Stimulated activated CD4-positive, alpha-beta T cell treated with anti-CD3 and anti-CD28 coated beads, Interleukin-2, amount 100 ng/mL, for 4 hours (primary cell): ENCODE results near the gene TMEM218.

Experiments
- DNase-seq: peaks from one replicate; pipeline ENCODE4 v3.0.0-alpha.2; 2020; ENCODE audit warnings: low read depth

TMEM218 gene

DNA sequence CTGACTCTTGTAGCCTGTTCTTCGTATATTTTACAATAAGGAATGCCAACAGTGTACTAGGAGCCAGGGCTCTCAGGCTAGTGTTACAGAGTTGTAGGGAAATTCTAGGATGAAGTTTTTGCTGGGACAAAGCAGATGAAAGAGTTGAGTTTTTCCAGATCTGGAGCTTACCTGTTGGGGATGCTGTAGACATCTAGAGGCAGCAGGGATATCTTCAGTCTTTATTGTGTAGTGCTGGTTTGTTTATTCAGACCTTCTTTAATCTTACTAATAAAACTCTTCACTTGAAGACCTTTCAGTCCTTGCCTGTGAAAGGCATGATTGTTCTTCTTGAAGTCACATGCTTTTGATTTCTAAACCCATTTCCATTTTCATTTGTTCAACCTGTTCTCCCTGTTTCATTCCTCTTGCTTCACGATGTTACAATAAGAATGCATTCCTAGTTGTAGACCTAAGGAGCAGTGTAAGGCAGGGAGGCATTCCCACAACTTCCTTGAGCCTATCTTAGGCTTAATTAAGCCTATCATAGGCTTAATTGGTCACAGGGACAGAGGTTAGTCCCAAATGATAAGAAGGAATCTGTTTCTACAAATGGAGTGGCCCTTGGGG lies 56.2 kb downstream of the TMEM218 start:
- no peak for DNase-seq

DNA sequence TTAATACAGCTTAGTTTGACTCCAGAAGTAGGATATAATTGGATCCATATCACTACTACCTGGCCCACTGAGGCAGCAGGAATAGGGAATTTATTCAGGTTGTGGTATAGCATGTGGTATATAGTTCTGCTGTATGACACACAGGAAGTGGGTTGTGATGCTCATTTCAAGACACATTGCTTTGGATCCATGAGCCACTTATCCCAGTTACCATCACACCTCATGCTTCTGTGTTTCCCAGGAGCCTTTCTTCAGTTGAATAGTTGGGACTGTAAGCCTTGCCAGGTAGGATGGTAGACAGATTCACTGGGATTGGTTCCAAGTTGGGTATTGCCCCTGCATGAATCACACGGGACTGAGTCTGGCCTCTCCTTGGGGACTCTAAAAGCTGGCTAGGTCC lies 58.3 kb downstream of the TMEM218 start:
- no peak for DNase-seq

DNA sequence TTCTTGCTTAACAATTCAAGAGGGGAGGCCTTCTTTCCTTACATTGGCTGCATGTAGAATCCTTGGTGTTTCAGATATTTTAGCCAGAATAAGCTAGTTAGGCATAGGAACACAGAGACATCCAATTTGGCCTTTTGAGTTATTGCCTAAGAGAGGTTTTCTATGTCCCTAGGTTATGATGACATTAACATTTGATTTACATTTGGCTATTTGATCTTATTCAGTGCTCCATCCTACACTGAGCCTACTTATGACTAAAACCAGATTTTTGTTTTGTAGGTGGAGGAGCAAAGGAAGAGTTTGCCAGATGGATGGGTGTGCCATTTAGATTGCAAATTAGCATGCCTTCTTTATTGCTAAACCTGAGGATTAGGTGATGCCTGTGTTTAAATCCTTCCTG lies 59.4 kb downstream of the TMEM218 start:
- no peak for DNase-seq

DNA sequence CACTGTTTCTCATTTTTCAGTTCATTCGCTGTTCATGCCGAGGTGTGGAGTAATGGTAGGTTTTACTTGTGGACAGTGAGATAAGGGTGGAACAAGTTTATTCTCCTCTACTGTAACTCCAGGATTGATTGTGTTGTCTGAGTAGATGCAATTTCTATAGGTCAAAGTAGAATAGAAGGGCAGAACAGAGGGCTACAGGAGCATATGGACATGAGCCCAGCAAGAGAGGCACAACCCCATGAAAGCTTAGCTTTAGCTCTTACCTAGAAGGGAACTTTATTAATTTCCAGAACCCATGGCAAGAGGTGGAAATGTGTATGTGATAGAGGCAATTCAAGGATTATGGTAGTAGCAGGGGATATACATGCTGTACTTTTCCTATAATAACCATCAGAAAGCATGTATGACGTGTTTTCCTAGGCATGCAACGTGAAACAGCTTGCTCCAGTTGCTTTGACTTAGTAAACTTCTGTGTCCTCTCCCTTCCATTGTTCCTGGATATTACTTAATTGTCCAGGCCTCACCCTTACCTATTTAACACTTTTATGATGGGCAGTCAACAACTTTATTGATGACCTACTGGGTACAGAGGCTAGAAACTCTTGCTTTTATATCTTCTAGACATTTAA lies 62.1 kb downstream of the TMEM218 start:
- DNase-seq, result no peak
